Right lobe of liver (tissue), 4 donors: Measurements from ENCODE around the gene DZIP1L.

Experiments used
- POLR2A ChIP-seq: fragments of 450-650 bp; IDR thresholded peaks from one replicate; pipeline ENCODE4 v1.6.1; 2017; ENCODE audit warnings: antibody characterized with exemption, mild to moderate bottlenecking
- TF ChIP-seq, protein P1 (sequence below), 4 donors: fragments of 200-600 bp in 3 of 4; fragments of 450-650 bp in 1 of 4; IDR thresholded peaks; one replicate each; pipeline versions ENCODE4 v1.5.1 to v1.8.0; 2016 to 2022; ENCODE audit warnings: antibody characterized with exemption in 4 of 4, mild to moderate bottlenecking in 2 of 4
- donor health status: DM: no; HTN: no; CAD: no.
- donor health status: DM: no; HTN: no; CAD: no.
- donor health status: DM: no; HTN: yes; CAD: no.

DNA sequence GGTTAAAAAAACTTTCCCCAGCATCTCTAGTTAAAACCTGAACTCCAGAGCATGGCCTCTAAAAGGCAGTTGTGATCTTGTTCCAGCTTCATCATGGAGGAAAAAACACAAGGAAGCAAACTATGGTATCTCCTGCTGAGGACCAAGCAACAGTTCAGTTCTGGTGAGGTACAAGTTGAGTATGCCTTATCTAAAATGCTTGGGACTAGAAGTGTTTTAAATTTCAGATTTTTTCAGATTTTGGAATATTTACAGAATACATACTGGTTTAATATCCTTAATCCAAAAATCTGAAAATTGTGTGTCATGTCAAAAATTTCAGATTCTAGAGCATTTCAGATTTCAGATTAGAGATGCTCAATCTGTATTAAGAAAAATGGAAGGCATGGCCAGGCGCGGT lies 49.7 kb upstream of the DZIP1L start:
- TF ChIP-seq POLR2A = no peak
- TF ChIP-seq, protein P1, sequence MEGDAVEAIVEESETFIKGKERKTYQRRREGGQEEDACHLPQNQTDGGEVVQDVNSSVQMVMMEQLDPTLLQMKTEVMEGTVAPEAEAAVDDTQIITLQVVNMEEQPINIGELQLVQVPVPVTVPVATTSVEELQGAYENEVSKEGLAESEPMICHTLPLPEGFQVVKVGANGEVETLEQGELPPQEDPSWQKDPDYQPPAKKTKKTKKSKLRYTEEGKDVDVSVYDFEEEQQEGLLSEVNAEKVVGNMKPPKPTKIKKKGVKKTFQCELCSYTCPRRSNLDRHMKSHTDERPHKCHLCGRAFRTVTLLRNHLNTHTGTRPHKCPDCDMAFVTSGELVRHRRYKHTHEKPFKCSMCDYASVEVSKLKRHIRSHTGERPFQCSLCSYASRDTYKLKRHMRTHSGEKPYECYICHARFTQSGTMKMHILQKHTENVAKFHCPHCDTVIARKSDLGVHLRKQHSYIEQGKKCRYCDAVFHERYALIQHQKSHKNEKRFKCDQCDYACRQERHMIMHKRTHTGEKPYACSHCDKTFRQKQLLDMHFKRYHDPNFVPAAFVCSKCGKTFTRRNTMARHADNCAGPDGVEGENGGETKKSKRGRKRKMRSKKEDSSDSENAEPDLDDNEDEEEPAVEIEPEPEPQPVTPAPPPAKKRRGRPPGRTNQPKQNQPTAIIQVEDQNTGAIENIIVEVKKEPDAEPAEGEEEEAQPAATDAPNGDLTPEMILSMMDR (IDR thresholded peaks at IDR 0.05) = no peak
